ENCODE data around the gene COL8A1.
A peak's percentile ranks its signal among the peaks of the same experiment; 100 is the strongest.

Gene COL8A1

GRCh38 chr3:99714575-99714974 lies 76.2 kb downstream of the COL8A1 start:
- DNase-seq, result no peak
- H3K27me3 ChIP-seq (replicated peaks; ENCODE audit: insufficient read depth, low read length), result no peaks in the 10 kb centered on the region
- H3K4me3 ChIP-seq (ENCODE audit: low read length), result no peak overlapping the region
- H3K9me2 ChIP-seq (replicated peaks; ENCODE audit: insufficient read depth, low read length), result no peaks in the 10 kb centered on the region
- no peaks in the 10 kb centered on the region for H3K9me3 ChIP-seq (replicated peaks; ENCODE audit: insufficient read depth, low read length)
- H3K4me1 ChIP-seq (ENCODE audit: low read length), result no peaks in the 10 kb centered on the region
- no peak overlapping the region for H3K4me2 ChIP-seq (ENCODE audit: low read depth, low read length)
- H4K20me1 ChIP-seq (ENCODE audit: insufficient read depth, low read length), result no peaks in the 10 kb centered on the region
- TF ChIP-seq CTCF (IDR thresholded peaks at IDR 0.05; ENCODE audit: low read length) (no peak), EZH2phosphoT487 (IDR thresholded peaks at IDR 0.05; ENCODE audit: low read length) (no peak), EZH2 (optimal IDR thresholded peaks at IDR 0.05; ENCODE audit: low read depth, low read length) (no peak)
- H3F3A ChIP-seq (ENCODE audit: insufficient read depth, low read length), result no peaks in the 10 kb centered on the region
- no peaks in the 10 kb centered on the region for H3K79me2 ChIP-seq (ENCODE audit: low read length)
- no peaks in the 10 kb centered on the region for H3K36me3 ChIP-seq (replicated peaks; ENCODE audit: insufficient read depth, low read length)
- no peak overlapping the region for H3K9ac ChIP-seq (ENCODE audit: low read length)
- no peak overlapping the region for H3K27ac ChIP-seq (ENCODE audit: low read length)
- no peak overlapping the region for H2AFZ ChIP-seq (ENCODE audit: low read length)

- Histone ChIP-seq H3F3A (ENCODE audit: insufficient read depth, low read length) (no peaks in the 10 kb centered on the region), H3K4me1 (ENCODE audit: low read length) (no peaks in the 10 kb centered on the region), H3K36me3 (replicated peaks; ENCODE audit: insufficient read depth, low read length) (no peaks in the 10 kb centered on the region), H3K27ac (ENCODE audit: low read length) (no peak overlapping the region), H3K27me3 (replicated peaks; ENCODE audit: insufficient read depth, low read length) (no peaks in the 10 kb centered on the region), H3K9me2 (replicated peaks; ENCODE audit: insufficient read depth, low read length) (no peaks in the 10 kb centered on the region), H4K20me1 (ENCODE audit: insufficient read depth, low read length) (no peaks in the 10 kb centered on the region), H3K9ac (ENCODE audit: low read length) (no peak overlapping the region), H3K9me3 (replicated peaks; ENCODE audit: insufficient read depth, low read length) (no peaks in the 10 kb centered on the region), H3K4me2 (ENCODE audit: low read depth, low read length) (no peak overlapping the region), H2AFZ (ENCODE audit: low read length) (no peak overlapping the region), H3K79me2 (ENCODE audit: low read length) (no peaks in the 10 kb centered on the region), H3K4me3 (ENCODE audit: low read length) (no peak overlapping the region)
- peak; percentile 5 for DNase-seq
- TF ChIP-seq EZH2 (optimal IDR thresholded peaks at IDR 0.05; ENCODE audit: low read depth, low read length) (no peak), CTCF (IDR thresholded peaks at IDR 0.05; ENCODE audit: low read length) (no peak), EZH2phosphoT487 (IDR thresholded peaks at IDR 0.05; ENCODE audit: low read length) (no peak)
These were observed 78.1 kb downstream of the COL8A1 start for GRCh38 chr3:99716463-99716995.

DNA sequence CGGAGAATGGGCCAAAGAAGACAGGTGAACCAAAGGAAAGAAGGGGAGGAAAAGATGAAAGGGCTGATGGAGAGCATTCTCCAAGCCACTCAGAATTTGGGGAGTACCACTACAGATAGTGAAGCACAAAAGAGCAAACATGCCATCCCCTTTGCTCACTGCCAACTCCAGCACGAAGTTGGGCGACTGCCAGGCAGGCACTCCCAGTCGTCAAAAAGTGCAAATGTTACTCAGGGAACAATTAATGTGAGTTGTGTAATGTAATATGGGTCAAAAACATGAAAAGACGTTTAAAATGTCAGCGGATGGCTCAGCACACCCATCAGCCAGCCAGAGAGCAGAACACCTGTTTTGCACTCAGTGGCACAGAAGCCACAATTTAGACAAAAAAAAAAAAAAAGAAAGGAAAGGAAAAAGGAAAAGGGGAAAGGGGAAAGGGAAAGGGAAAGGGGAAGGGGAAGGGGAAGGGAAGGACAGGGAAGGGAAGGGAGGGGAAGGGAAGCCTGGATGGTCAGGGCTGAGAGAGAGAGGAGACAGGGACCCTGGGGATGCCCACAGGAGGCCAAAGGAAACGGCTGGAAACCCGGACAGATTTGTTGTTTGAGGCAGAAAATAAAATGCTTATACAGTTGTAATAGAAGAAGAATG lies 82.7 kb downstream of the COL8A1 start:
- Histone ChIP-seq H3K4me2 (ENCODE audit: low read depth, low read length) (no peak overlapping the region), H3K4me1 (ENCODE audit: low read length) (no peaks in the 10 kb centered on the region), H3K4me3 (ENCODE audit: low read length) (no peak overlapping the region), H3K27ac (ENCODE audit: low read length) (no peak overlapping the region), H3K9ac (ENCODE audit: low read length) (no peak overlapping the region), H3F3A (ENCODE audit: insufficient read depth, low read length) (no peaks in the 10 kb centered on the region), H3K27me3 (replicated peaks; ENCODE audit: insufficient read depth, low read length) (no peaks in the 10 kb centered on the region), H3K9me3 (replicated peaks; ENCODE audit: insufficient read depth, low read length) (no peaks in the 10 kb centered on the region), H4K20me1 (ENCODE audit: insufficient read depth, low read length) (no peaks in the 10 kb centered on the region), H3K36me3 (replicated peaks; ENCODE audit: insufficient read depth, low read length) (no peaks in the 10 kb centered on the region), H3K9me2 (replicated peaks; ENCODE audit: insufficient read depth, low read length) (no peaks in the 10 kb centered on the region), H3K79me2 (ENCODE audit: low read length) (no peaks in the 10 kb centered on the region), H2AFZ (ENCODE audit: low read length) (no peak overlapping the region)
- TF ChIP-seq CTCF (IDR thresholded peaks at IDR 0.05; ENCODE audit: low read length) (no peak), EZH2phosphoT487 (IDR thresholded peaks at IDR 0.05; ENCODE audit: low read length) (no peak), EZH2 (optimal IDR thresholded peaks at IDR 0.05; ENCODE audit: low read depth, low read length) (no peak)
- no peak for DNase-seq
